A172 (cell line): ENCODE results near the gene LONRF3. TPM values are rescaled to one million over a fixed set of nuclear protein-coding genes. Genes with fewer than 3 reads are reported as not detected.
A peak's percentile ranks its signal among the peaks of the same experiment; 100 is the strongest.

Source experiments
- DNase-seq: peaks from one replicate; pipeline ENCODE4 v3.0.0-alpha.2; 2015; ENCODE audit warnings: low spot score
- total RNA-seq: library from RNA; depleted of rRNA; stranded (reverse); fragments of >200 nt; shearing (Covaris generic); gene quantifications from 2 replicates; pipeline ENCODE4 v1.2.3, GENCODE V29; 2014; rRNA removed

LONRF3 gene
- total RNA-seq, 1 experiment from 2014 or later: 3.3 TPM

DNA sequence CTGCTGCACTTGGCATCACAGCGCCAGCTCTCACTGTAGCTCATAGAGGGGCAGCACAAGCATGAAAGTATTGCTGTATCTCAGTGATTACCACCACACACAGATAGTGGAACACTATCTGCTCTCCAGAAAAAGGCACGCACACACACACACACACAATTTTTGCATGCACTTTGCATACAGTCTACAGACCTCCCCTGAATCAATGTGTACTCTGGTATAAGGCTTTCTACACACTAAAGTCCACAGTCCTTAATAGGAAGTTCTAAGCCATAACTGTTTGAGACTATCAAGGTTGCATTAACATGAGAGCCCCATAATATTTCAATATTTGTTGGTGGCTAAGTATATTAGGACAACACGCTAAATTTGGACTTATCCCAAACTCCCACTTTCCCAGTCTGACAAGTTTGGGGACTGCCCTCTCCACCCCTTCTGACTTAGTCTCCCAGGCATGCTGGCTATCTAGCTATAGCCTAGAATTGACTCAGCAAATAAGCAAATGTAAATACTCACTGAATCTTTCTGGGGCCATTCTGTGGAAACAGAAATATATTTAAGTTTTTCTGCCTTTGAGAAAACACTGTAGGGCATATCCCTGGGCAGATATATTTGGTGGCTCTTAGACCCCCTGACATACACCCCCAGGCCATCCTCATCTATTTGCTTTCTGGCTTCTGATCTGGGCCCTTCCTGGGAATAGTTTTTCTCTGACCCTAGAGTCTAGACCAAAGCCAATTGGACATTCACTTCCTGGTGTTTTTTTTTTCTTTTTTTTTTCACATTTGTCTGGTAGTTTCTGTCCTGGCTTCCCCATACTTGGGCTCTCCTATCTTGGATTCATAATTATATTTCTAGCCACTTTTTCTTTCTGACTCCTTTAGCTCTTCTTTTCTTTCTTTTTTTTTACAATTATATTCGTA is 62.0 kb downstream of the LONRF3 start:
- no peak for DNase-seq

DNA sequence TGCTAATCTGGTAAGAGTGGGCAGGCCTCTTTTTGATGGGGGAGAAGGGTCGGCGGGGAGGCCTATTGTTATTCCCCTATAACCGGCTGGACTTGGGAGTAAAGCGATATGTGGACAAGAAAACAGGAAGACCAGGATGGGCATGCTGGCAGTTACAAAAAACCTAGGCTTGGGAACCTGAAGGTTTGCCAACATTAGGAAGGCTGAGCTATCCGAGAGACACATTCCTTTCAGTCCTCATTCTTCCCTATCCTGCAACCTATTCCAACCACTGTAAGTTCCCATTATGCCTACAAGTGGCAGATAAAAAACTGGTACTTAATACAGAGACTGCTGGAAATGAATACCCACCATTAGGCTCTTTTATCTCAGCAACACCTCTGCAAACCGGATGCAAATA is 66.0 kb downstream of the LONRF3 start:
- DNase-seq: no peak

DNA sequence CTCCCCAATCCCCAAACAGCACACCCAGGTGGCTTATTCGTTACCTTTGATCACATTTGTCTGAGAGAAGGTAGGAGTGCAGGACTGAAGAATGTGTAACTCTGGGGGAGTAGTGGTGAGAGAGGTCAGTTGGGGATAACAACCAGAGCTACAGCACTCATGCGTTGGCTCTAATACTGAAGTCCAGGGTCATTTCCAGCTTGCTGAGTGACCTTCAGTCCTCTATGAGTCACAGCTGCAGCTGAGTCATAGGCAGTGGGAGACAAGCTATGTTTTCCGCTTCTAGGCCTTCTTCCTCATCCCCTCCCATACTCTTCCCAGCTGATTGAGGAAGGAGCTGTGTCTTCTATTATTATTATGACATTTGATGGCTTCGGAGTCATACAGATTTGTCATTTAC is 66.8 kb downstream of the LONRF3 start:
- peak; percentile 78 for DNase-seq

DNA sequence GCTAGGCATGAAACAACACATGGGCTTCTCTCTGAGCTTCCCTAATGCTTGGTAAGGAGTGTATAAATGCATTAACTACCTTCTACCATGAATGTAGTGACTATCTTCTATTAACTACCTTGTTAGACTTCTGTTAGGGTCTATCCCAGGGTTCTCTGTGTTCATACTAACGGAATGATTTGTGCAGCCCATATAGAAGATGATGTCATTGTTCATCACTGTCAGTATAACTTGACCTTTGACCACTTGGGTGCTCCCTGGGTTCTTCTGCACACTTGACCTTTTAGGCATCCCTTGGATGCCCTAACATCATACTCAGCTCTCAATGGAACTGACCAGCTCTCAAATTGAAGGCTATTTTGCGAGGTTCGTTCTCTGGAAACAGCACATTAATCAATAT is 67.6 kb downstream of the LONRF3 start:
- no peak for DNase-seq

DNA sequence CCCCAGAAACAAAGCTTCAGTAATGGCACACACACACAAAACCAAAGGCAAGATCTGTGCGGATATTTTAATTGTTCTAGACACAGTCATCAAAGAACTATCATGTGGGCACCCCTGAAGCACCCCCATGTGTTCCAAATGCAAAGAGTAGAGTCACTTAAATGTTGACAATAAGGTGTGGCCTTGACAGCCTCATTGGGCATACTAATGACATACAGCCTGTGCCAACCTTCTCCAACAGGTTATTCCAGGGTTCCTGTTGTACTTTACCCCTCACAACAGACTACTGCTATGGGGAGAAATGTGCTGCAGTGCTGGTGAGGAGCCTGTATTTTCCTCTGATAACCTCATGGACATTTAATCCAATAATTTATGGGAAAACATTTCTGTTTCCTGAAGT is 68.6 kb downstream of the LONRF3 start:
- no peak for DNase-seq

DNA sequence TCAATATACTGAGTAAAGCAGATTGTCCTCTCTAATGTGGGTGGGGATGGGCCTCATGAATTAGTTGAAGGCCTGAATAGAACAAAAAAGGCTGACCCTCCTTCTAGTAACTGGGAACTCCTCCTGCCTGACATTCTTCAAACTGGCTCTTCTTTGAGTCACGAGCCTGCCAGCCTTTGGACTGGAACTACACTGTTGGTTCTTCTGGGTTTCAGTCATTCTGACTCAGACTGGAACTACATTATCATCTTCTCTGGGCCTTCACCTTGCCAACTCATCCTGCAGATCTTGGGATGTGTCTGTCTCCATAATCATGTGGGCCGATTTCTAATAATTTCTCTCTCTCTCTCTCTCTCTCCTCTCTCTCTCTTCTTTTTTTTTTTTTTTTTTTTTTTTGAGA is 71.5 kb downstream of the LONRF3 start:
- DNase-seq: no peak

DNA sequence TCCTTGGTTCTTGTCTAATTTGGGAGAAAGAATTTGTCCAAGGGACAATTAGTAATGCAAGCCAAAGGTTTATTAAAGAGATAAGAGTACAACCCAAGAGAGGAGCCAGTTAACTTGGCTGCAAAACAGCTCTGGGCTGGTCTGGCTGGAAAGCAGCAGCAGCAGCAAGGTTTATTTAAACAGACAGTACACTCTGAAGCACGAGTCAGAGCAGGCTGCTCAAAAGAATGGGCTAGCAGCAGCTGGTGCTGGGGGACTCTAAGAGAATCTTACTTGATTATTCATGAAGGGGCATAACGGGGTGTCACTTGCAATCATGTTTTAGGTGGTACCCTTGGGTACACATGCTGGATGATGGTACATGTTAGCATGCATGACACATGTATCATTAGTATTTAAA is 81.3 kb downstream of the LONRF3 start:
- DNase-seq: no peak

DNA sequence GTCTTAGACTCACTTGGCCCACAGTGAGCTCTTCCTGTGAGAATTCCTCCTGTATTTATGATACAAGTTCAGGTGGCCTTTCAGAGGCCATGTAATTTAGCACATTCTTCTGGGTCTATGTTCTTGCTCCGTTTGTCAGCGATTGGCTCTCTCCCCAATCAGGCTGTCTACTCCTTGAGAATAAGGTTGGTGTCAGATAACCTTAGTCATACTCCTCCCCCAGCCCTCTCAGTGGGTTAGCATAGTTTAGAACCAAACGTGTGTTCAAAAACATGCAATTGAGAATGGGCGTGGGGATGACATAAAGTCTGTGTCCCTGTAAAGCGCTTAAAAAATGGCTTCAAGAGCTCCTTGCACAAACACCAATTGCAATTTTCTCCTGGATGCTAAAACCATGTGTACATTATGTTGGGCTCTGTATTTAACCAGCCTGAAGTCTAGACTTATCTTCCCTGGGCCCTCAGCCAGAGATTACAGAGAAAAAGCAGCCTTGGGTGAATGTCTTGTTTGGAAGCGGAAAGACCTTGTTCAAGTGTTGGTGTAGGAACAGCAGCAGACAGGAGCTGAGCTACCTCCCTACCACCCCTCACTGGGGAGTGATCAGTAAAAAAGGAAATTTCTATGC is 88.4 kb downstream of the LONRF3 start:
- DNase-seq: no peak

DNA sequence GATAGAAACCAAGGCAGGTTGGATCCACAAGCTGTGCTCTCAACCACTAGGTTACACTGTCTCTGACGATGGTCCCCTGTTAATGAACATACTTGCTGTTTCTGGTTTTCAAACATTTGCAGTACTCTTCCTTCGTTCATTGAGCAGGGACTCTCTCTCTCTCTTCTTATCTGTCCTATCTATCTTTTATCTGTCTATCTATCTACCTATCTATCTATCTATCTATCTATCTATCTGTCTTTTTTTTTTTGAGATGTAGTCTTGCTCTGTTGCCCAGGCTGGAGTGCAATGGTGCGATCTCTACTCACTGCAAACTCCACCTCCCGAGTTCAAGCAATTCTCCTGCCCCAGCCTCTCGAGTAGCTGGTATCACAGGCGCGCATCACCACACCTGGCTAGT is 89.0 kb downstream of the LONRF3 start:
- no peak for DNase-seq

DNA sequence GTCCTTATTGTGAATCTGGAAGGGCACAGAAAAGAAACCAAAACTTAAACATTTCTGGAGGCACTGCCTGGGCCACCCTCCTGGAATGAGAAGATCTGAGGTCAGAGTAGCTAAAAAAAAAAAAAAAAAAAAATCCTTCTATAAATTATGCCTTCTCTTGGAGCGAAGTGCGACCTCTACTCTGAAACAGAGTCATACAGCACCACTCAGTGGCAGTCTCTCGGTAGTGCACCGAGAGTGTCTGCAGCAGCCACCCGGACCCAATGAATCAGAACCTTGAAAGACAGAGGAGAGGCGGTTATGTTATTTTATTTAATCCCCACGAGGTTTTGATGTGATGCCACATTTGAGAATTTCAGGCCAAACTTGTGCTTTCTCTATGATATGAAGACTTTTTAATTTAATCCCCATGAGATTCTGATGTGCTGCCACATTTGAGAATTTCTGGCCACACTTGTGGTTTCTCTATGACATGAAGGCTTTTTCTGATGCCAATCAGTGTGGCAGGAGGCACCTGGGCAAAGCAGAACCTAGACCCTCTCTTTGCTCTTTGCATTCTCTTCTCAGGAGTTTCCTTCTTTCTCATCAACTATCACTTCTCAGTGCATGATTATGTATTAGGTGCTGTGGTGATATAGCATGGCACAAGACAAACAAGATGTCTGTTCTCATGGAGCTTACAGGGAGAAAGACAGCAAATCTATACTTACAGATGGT is 92.8 kb downstream of the LONRF3 start:
- peak; percentile 16 for DNase-seq

Other genes with a start within 250 kb of the LONRF3 start
- gene IL13RA1, start 247.0 kb upstream of the LONRF3 start, total RNA-seq: 38.9 and 41.9 TPM in 2 replicates
- 0.05 TPM in 1 of 2 replicates, not detected in the other for gene ZCCHC12, start 150.8 kb upstream of the LONRF3 start, total RNA-seq
- not detected in 2 replicates for gene CT47C1, start 98.4 kb downstream of the LONRF3 start, total RNA-seq
- gene KIAA1210, start 153.2 kb downstream of the LONRF3 start, total RNA-seq: 0.10 TPM in 1 of 2 replicates, not detected in the other